Smooth muscle cell (in vitro differentiated cells): ENCODE measurements around the gene ARG2. TPM values are rescaled to one million over a fixed set of nuclear protein-coding genes. Genes with fewer than 3 reads are reported as not detected.

ENCODE experiments used
- DNase-seq: peaks from one replicate; lab custom pipeline; 2025; ENCODE audit not compliant: unreplicated experiment; lab: John Stamatoyannopoulos, UW
- H2AFZ ChIP-seq: fragments of 200-600 bp; sonication (generic); 2 replicates; pipeline ENCODE4 v1.6.0; 2016; ENCODE audit warnings: antibody characterized with exemption, low read depth, mild to moderate bottlenecking
- H3F3A ChIP-seq: fragments of 200-600 bp; sonication (generic); 2 replicates; pipeline ENCODE4 v1.6.0; 2017; ENCODE audit warnings: antibody characterized with exemption, low read depth
- H3K27ac ChIP-seq: fragments of 200-600 bp; sonication (generic); 2 replicates; pipeline ENCODE4 v1.5.1; 2016; ENCODE audit warnings: low read depth, mild to moderate bottlenecking
- H3K27me3 ChIP-seq: fragments of 200-600 bp; sonication (generic); 2 replicates; pipeline ENCODE4 v1.6.1; 2016; ENCODE audit warnings: low read depth, mild to moderate bottlenecking
- H3K36me3 ChIP-seq: fragments of 200-600 bp; sonication (generic); 2 replicates; pipeline ENCODE4 v1.5.1; 2016; ENCODE audit warnings: low read depth
- H3K4me1 ChIP-seq: fragments of 200-600 bp; sonication (generic); 2 replicates; pipeline ENCODE4 v1.5.1; 2016; ENCODE audit warnings: low read depth
- H3K4me2 ChIP-seq: fragments of 200-600 bp; sonication (generic); 2 replicates; pipeline ENCODE4 v1.6.0; 2016; ENCODE audit warnings: mild to moderate bottlenecking
- H3K4me3 ChIP-seq: fragments of 200-600 bp; sonication (generic); 2 replicates; pipeline ENCODE4 v1.5.1; 2016; ENCODE audit warnings: mild to moderate bottlenecking
- H3K79me2 ChIP-seq: fragments of 200-600 bp; sonication (generic); 2 replicates; pipeline ENCODE4 v1.6.0; 2016; ENCODE audit warnings: low read depth, mild to moderate bottlenecking
- H3K9ac ChIP-seq: fragments of 200-600 bp; sonication (generic); 2 replicates; pipeline ENCODE4 v1.6.0; 2016; ENCODE audit warnings: low read depth
- H3K9me3 ChIP-seq: fragments of 200-600 bp; sonication (generic); replicated peaks from 2 replicates; pipeline ENCODE4 v1.5.1; 2016; ENCODE audit warnings: low read depth
- H4K20me1 ChIP-seq: fragments of 200-600 bp; sonication (generic); 2 replicates; pipeline ENCODE4 v1.6.0; 2016; ENCODE audit warnings: low read depth
- WGBS: methylation state at CpG from one replicate; pipeline ENCODE4 v1.1.7; 2016; ENCODE audit warnings: low lambda C conversion rate; 5-methylcytosine and 5-hydroxymethylcytosine counted together
- polyA plus RNA-seq: library from polyadenylated mRNA; unstranded; fragments of >200 nt; fragmentation: Nextera tagmentation; extraction: Ambion mirVana; gene quantifications from 2 replicates; pipeline ENCODE4 v1.2.1, GENCODE V29; 2016
- total RNA-seq: library from RNA; depleted of rRNA; stranded (reverse); fragments of >200 nt; gene quantifications from 2 replicates; pipeline ENCODE4 v1.2.3, GENCODE V29; 2014
- TF ChIP-seq, protein P1 (sequence below): fragments of 200-600 bp; sonication (generic); IDR thresholded peaks from 2 replicates; pipeline ENCODE4 v1.5.1; 2017; ENCODE audit warnings: borderline replicate concordance, mild to moderate bottlenecking, antibody characterized with exemption; ENCODE audit not compliant: insufficient read depth, poor library complexity, severe bottlenecking

Gene ARG2
- total and polyA plus RNA-seq, 2 experiments from 2014 or later, result 11.3 to 18.5 TPM

- H3K36me3 ChIP-seq, result no peaks in the 10 kb centered on the region
- no peaks in the 10 kb centered on the region for H3K4me1 ChIP-seq
- no peaks in the 10 kb centered on the region for H3K79me2 ChIP-seq
- H3K9me3 ChIP-seq, result no peaks in the 10 kb centered on the region
- no peak overlapping the region for H3K27ac ChIP-seq
- no peak for DNase-seq
- TF ChIP-seq, protein P1, sequence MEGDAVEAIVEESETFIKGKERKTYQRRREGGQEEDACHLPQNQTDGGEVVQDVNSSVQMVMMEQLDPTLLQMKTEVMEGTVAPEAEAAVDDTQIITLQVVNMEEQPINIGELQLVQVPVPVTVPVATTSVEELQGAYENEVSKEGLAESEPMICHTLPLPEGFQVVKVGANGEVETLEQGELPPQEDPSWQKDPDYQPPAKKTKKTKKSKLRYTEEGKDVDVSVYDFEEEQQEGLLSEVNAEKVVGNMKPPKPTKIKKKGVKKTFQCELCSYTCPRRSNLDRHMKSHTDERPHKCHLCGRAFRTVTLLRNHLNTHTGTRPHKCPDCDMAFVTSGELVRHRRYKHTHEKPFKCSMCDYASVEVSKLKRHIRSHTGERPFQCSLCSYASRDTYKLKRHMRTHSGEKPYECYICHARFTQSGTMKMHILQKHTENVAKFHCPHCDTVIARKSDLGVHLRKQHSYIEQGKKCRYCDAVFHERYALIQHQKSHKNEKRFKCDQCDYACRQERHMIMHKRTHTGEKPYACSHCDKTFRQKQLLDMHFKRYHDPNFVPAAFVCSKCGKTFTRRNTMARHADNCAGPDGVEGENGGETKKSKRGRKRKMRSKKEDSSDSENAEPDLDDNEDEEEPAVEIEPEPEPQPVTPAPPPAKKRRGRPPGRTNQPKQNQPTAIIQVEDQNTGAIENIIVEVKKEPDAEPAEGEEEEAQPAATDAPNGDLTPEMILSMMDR, result no peak
- no peak overlapping the region for H3K9ac ChIP-seq
- no peak overlapping the region for H3K4me3 ChIP-seq
- H3K27me3 ChIP-seq, result no peaks in the 10 kb centered on the region
- no peak overlapping the region for H2AFZ ChIP-seq
- 95% methylated on average over 5 of the region's 5 CpGs for WGBS
- H3F3A ChIP-seq, result no peaks in the 10 kb centered on the region
- no peaks in the 10 kb centered on the region for H4K20me1 ChIP-seq
- no peak overlapping the region for H3K4me2 ChIP-seq
These were observed 25.7 kb downstream of the ARG2 start for GRCh38 chr14:67645414-67645813.

GRCh38 chr14:67646131-67646530 lies 26.4 kb downstream of the ARG2 start:
- Histone ChIP-seq H4K20me1 (no peaks in the 10 kb centered on the region), H3K27me3 (no peaks in the 10 kb centered on the region), H3K36me3 (peaks cover 5% of the 10 kb centered on the region), H3K4me2 (no peak overlapping the region), H3K4me3 (no peak overlapping the region), H3F3A (no peaks in the 10 kb centered on the region), H3K9ac (no peak overlapping the region), H3K79me2 (no peaks in the 10 kb centered on the region), H2AFZ (no peak overlapping the region), H3K4me1 (no peaks in the 10 kb centered on the region), H3K9me3 (no peaks in the 10 kb centered on the region), H3K27ac (no peak overlapping the region)
- DNase-seq, result no peak
- 100% methylated on average over 3 of the region's 3 CpGs for WGBS
- TF ChIP-seq, protein P1, result no peak

- TF ChIP-seq, protein P1, result no peak
- no peaks in the 10 kb centered on the region for H4K20me1 ChIP-seq
- DNase-seq, result no peak
- no peak overlapping the region for H3K9ac ChIP-seq
- no peaks in the 10 kb centered on the region for H3K4me1 ChIP-seq
- H3K36me3 ChIP-seq, result peaks cover 13% of the 10 kb centered on the region
- H3K27me3 ChIP-seq, result no peaks in the 10 kb centered on the region
- no peaks in the 10 kb centered on the region for H3F3A ChIP-seq
- no peak overlapping the region for H3K4me2 ChIP-seq
- H3K27ac ChIP-seq, result no peak overlapping the region
- 100% methylated on average over 1 of the region's 1 CpG for WGBS
- no peaks in the 10 kb centered on the region for H3K79me2 ChIP-seq
- H2AFZ ChIP-seq, result no peak overlapping the region
- no peak overlapping the region for H3K4me3 ChIP-seq
- H3K9me3 ChIP-seq, result no peaks in the 10 kb centered on the region
These were observed 30.4 kb downstream of the ARG2 start for GRCh38 chr14:67650151-67650550.

- DNase-seq, result no peak
- 66% methylated on average over 2 of the region's 2 CpGs for WGBS
These were observed 31.0 kb downstream of the ARG2 start for GRCh38 chr14:67650694-67651093.

More at GRCh38 chr14:67650694-67651093, 31.0 kb downstream of the ARG2 start:
- Histone ChIP-seq H3K27me3 (no peaks in the 10 kb centered on the region), H3K27ac (no peak overlapping the region), H3K4me3 (no peak overlapping the region), H2AFZ (no peak overlapping the region), H3K9me3 (no peaks in the 10 kb centered on the region), H3K9ac (no peak overlapping the region), H4K20me1 (no peaks in the 10 kb centered on the region), H3K4me1 (no peaks in the 10 kb centered on the region), H3K4me2 (no peak overlapping the region), H3K36me3 (peaks cover 16% of the 10 kb centered on the region), H3F3A (no peaks in the 10 kb centered on the region), H3K79me2 (no peaks in the 10 kb centered on the region)
- TF ChIP-seq, protein P1, result no peak
